ENCODE data around the gene RAB15. TPM values are rescaled to one million over a fixed set of nuclear protein-coding genes. Genes with fewer than 3 reads are reported as not detected.

RAB15 gene
- total RNA-seq, 1 experiment from 2014 or later: 3.3 TPM

DNA sequence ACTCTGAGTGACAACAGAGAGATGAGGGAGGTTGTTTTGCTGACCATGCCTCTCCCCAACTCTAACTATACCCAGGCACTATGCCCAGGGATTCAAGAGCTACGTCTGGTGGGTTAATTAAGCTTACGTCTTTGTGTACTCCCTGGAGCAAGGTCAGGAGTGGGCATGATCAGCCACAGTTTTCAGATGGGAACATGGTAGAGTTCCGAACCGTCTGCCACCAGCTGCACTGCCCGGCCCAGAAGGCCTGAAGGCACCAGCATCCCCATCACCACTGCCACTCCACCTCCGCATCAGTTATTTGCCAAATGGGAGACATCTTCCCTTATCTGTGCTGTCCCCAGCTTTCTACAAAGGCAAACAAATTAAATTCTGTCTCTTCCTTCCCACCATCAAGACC, 18.5 kb downstream of the RAB15 start:
- no peak for ATAC-seq
- Histone ChIP-seq H3K9ac (ENCODE audit: low read length) (no peak overlapping the region), H3K4me2 (ENCODE audit: low read length) (no peak overlapping the region), H3K4me3 (replicated peaks in 1 of 2; ENCODE audit: low read depth in 1 of 2, low read length in 2 of 2) (no peak overlapping the region), H3K9me3 (ENCODE audit: control insufficient read depth in 1 of 2, insufficient read depth in 1 of 2, low read depth in 1 of 2, low read length in 2 of 2) (no peaks in the 10 kb centered on the region), H3K4me1 (ENCODE audit: control insufficient read depth in 1 of 2, insufficient read depth in 2 of 2, low read length in 2 of 2) (no peaks in the 10 kb centered on the region), H3K79me2 (ENCODE audit: insufficient read depth, low read length) (no peaks in the 10 kb centered on the region), H4K20me1 (ENCODE audit: insufficient read depth) (no peaks in the 10 kb centered on the region), H3K27me3 (ENCODE audit: insufficient read depth, low read length) (no peaks in the 10 kb centered on the region), H2AFZ (ENCODE audit: low read depth, low read length, poor library complexity, severe bottlenecking) (no peak overlapping the region), H3K36me3 (ENCODE audit: control insufficient read depth in 1 of 2, insufficient read depth in 2 of 2, low read length in 2 of 2) (no peaks in the 10 kb centered on the region), H3K9me2 (ENCODE audit: insufficient read depth) (no peaks in the 10 kb centered on the region), H3K27ac (ENCODE audit: low read depth, low read length) (no peak overlapping the region)
- CTCF ChIA-PET: interaction anchor here (1.1 to 1.2 kb wide), 2 partner anchors 8 to 10 kb away, joined by 3 read pairs; no protein-coding TSS in a partner anchor
- TF ChIP-seq SP1 (IDR thresholded peaks at IDR 0.05; ENCODE audit: low read depth) (no peak), JUND (IDR thresholded peaks at IDR 0.05) (no peak), ATF3 (IDR thresholded peaks at IDR 0.05) (no peak), ELF1 (IDR thresholded peaks at IDR 0.05; ENCODE audit: borderline replicate concordance, low read depth) (no peak), EZH2 (IDR thresholded peaks at IDR 0.05) (no peak)
- TF ChIP-seq, protein P1, sequence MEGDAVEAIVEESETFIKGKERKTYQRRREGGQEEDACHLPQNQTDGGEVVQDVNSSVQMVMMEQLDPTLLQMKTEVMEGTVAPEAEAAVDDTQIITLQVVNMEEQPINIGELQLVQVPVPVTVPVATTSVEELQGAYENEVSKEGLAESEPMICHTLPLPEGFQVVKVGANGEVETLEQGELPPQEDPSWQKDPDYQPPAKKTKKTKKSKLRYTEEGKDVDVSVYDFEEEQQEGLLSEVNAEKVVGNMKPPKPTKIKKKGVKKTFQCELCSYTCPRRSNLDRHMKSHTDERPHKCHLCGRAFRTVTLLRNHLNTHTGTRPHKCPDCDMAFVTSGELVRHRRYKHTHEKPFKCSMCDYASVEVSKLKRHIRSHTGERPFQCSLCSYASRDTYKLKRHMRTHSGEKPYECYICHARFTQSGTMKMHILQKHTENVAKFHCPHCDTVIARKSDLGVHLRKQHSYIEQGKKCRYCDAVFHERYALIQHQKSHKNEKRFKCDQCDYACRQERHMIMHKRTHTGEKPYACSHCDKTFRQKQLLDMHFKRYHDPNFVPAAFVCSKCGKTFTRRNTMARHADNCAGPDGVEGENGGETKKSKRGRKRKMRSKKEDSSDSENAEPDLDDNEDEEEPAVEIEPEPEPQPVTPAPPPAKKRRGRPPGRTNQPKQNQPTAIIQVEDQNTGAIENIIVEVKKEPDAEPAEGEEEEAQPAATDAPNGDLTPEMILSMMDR (IDR thresholded peaks at IDR 0.05 in 2 of 3, conservative IDR thresholded peaks at IDR 0.05 in 1 of 3; ENCODE audit: borderline replicate concordance in 1 of 3, insufficient read depth in 1 of 3, low read depth in 2 of 3, low read length in 2 of 3): no peak
- RAD21 ChIA-PET (ENCODE audit: low non-redundant PET in 1 of 2, low total read pairs in 2 of 2, uncharacterized antibody in 2 of 2, unreplicated experiment in 2 of 2): no interaction called here
- POLR2A ChIA-PET: no interaction called here
- BruUV-seq (replicated peaks): no TSS peak
- intact Hi-C loops (cut with micrococcal nuclease): no loop called here
- no peak for DNase-seq (ENCODE audit: low read depth, low spot score)

- intact Hi-C loops (cut with micrococcal nuclease): no loop called here
- Histone ChIP-seq H3K4me3 (replicated peaks in 1 of 2; ENCODE audit: low read depth in 1 of 2, low read length in 2 of 2) (no peak overlapping the region), H3K9ac (ENCODE audit: low read length) (no peak overlapping the region), H3K27ac (ENCODE audit: low read depth, low read length) (no peak overlapping the region), H4K20me1 (ENCODE audit: insufficient read depth) (no peaks in the 10 kb centered on the region), H3K4me1 (ENCODE audit: control insufficient read depth in 1 of 2, insufficient read depth in 2 of 2, low read length in 2 of 2) (no peaks in the 10 kb centered on the region), H3K4me2 (ENCODE audit: low read length) (no peak overlapping the region), H2AFZ (ENCODE audit: low read depth, low read length, poor library complexity, severe bottlenecking) (no peak overlapping the region), H3K79me2 (ENCODE audit: insufficient read depth, low read length) (no peaks in the 10 kb centered on the region), H3K9me3 (ENCODE audit: control insufficient read depth in 1 of 2, insufficient read depth in 1 of 2, low read depth in 1 of 2, low read length in 2 of 2) (no peaks in the 10 kb centered on the region), H3K9me2 (ENCODE audit: insufficient read depth) (no peaks in the 10 kb centered on the region), H3K27me3 (ENCODE audit: insufficient read depth, low read length) (no peaks in the 10 kb centered on the region), H3K36me3 (ENCODE audit: control insufficient read depth in 1 of 2, insufficient read depth in 2 of 2, low read length in 2 of 2) (no peaks in the 10 kb centered on the region)
- ATAC-seq: no peak
- POLR2A ChIA-PET: no interaction called here
- CTCF ChIA-PET: interaction anchor here (1.1 to 1.2 kb wide), 2 partner anchors 9 kb away, joined by 3 read pairs; no protein-coding TSS in a partner anchor
- RAD21 ChIA-PET (ENCODE audit: low non-redundant PET in 1 of 2, low total read pairs in 2 of 2, uncharacterized antibody in 2 of 2, unreplicated experiment in 2 of 2): no interaction called here
- TF ChIP-seq YY1 (IDR thresholded peaks at IDR 0.05; ENCODE audit: extremely low read depth, insufficient replicate concordance, low read depth, low read length): no peak
- TF ChIP-seq REST (IDR thresholded peaks at IDR 0.05; ENCODE audit: low read depth): no peak
- TF ChIP-seq EGR1 (IDR thresholded peaks at IDR 0.05; ENCODE audit: low read depth): no peak
- TF ChIP-seq, protein P1 (IDR thresholded peaks at IDR 0.05 in 2 of 3, conservative IDR thresholded peaks at IDR 0.05 in 1 of 3; ENCODE audit: borderline replicate concordance in 1 of 3, insufficient read depth in 1 of 3, low read depth in 2 of 3, low read length in 2 of 3): no peak
- TF ChIP-seq EZH2 (IDR thresholded peaks at IDR 0.05): no peak
- TF ChIP-seq POLR2A (IDR thresholded peaks at IDR 0.05; ENCODE audit: borderline replicate concordance, extremely low read depth, insufficient read depth, insufficient read length): no peak
- no peak for TF ChIP-seq ZFX (IDR thresholded peaks at IDR 0.05)
- no peak for TF ChIP-seq EZH2phosphoT487 (IDR thresholded peaks at IDR 0.05; ENCODE audit: borderline replicate concordance)
- TF ChIP-seq ZNF274 (IDR thresholded peaks at IDR 0.05; ENCODE audit: low read depth, low read length): no peak
- no TSS peak for BruUV-seq (replicated peaks)
- no peak for DNase-seq (ENCODE audit: low read depth, low spot score)
These were observed 18.9 kb downstream of the RAB15 start for GRCh38 chr14:64953310-64953654.
